ENCODE measurements around the gene ISCU.

DNA sequence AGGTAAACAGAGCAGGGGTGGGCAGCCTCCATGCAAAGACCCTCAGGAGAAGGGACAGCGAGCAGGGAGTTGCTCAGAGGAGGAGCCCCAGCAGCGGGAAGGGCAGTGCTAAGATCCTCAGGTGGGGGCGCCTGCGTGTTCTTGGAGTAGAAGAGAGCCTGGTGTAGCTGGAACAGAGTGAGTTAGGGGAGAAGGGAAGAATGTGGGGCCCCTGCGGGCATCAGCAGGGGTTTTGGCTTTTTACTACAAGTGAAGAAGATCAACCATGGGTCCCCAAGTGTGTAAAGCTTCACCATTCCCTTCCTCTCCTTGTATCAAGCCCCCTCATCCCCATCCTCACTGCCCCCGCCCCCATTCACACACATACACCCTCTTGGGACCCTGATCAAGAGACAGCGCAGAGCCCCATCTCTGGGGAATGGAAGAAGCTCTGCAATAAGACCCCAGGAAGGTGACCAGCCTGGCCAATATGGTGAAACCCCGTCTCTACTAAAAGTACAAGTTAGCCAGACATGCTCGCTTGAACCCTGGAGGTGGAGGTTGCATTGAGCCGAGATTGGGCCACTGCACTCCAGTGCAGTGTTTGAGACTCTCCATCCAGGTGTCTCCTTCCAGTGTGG is 45.7 kb downstream of the ISCU start:
- TF ChIP-seq SUZ12 (IDR thresholded peaks at IDR 0.05; ENCODE audit: extremely low read depth, insufficient read depth, insufficient read length) (no peak), YY1 (IDR thresholded peaks at IDR 0.05; ENCODE audit: insufficient read depth, insufficient read length) (no peak)

All from NT2/D1 (cell line).